Activated CD4-positive, alpha-beta T cell treated with anti-CD3 and anti-CD28 coated beads, Interleukin-2, amount 50 U/mL, for 16 hours (primary cell): ENCODE results near the gene LOXL4.

ENCODE experiments used
- DNase-seq: peaks from one replicate; pipeline ENCODE4 v3.0.0-alpha.2; 2020

Gene LOXL4

GRCh38 chr10:98294270-98294627 lies 26.3 kb upstream of the LOXL4 start:
- no peak for DNase-seq

GRCh38 chr10:98293550-98294269 lies 25.7 kb upstream of the LOXL4 start:
- no peak for DNase-seq

GRCh38 chr10:98292971-98293370 lies 25.0 kb upstream of the LOXL4 start:
- DNase-seq = no peak

GRCh38 chr10:98289802-98290209 lies 21.8 kb upstream of the LOXL4 start:
- no peak for DNase-seq

- DNase-seq = no peak
These were observed 19.3 kb upstream of the LOXL4 start for GRCh38 chr10:98287321-98287720.

- DNase-seq = no peak
These were observed 18.4 kb upstream of the LOXL4 start for GRCh38 chr10:98286419-98286818.

GRCh38 chr10:98285416-98285815 lies 17.4 kb upstream of the LOXL4 start:
- DNase-seq = no peak

- no peak for DNase-seq
These were observed 8.3 kb upstream of the LOXL4 start for GRCh38 chr10:98276311-98276710.

GRCh38 chr10:98274562-98274961 lies 6.6 kb upstream of the LOXL4 start:
- DNase-seq = no peak

- DNase-seq = no peak
These were observed 5.3 kb upstream of the LOXL4 start for GRCh38 chr10:98273057-98273850.

- no peak for DNase-seq
These were observed 4.7 kb upstream of the LOXL4 start for GRCh38 chr10:98272656-98273055.

- DNase-seq = no peak
These were observed 4.3 kb upstream of the LOXL4 start for GRCh38 chr10:98272245-98272644.

GRCh38 chr10:98270786-98271185 lies 2.8 kb upstream of the LOXL4 start:
- no peak for DNase-seq

- DNase-seq = no peak
These were observed 2.2 kb upstream of the LOXL4 start for GRCh38 chr10:98270073-98270740.

- no peak for DNase-seq
These were observed 1.5 kb upstream of the LOXL4 start for GRCh38 chr10:98269435-98269912.

GRCh38 chr10:98268694-98269431 lies 869 bp upstream of the LOXL4 start:
- DNase-seq = no peak

- DNase-seq = no peak
These were observed 713 bp downstream of the LOXL4 start for GRCh38 chr10:98267069-98267893.

GRCh38 chr10:98266647-98267046 lies 1.3 kb downstream of the LOXL4 start:
- DNase-seq = no peak

- no peak for DNase-seq
These were observed 2.3 kb downstream of the LOXL4 start for GRCh38 chr10:98265403-98266378.

GRCh38 chr10:98264378-98265065 lies 3.5 kb downstream of the LOXL4 start:
- DNase-seq = no peak
